DND-41 (cell line): ENCODE measurements around the gene IGSF22.

Experiments used
- ATAC-seq: fragments of 200-7000 bp; cut with Tn5 transposase; 3 replicates; pipeline ENCODE4 v1.9.1; 2021; ENCODE audit warnings: low read depth; ENCODE audit not compliant: insufficient read depth
- DNase-seq: peaks from one replicate; pipeline ENCODE4 v3.0.0-alpha.2; 2020
- H2AFZ ChIP-seq: 2 replicates; pipeline ENCODE4 v1.6.0; 2012; ENCODE audit warnings: low read depth, low read length
- H3K27ac ChIP-seq: 2 replicates; pipeline ENCODE4 v1.5.1; 2012; ENCODE audit warnings: low read length, inconsistent platforms
- H3K27me3 ChIP-seq: fragments of 200-600 bp; sonication (generic); 2 replicates; pipeline ENCODE4 v1.6.0; 2012; ENCODE audit warnings: low read length, mild to moderate bottlenecking, inconsistent platforms; ENCODE audit not compliant: insufficient read depth, poor library complexity
- H3K36me3 ChIP-seq: 2 replicates; pipeline ENCODE4 v1.5.1; 2012; ENCODE audit warnings: low read length, inconsistent platforms; ENCODE audit not compliant: insufficient read depth
- H3K4me1 ChIP-seq: 2 replicates; pipeline ENCODE4 v1.5.1; 2012; ENCODE audit warnings: mild to moderate bottlenecking, low read length; ENCODE audit not compliant: insufficient read depth
- H3K4me2 ChIP-seq: 2 replicates; pipeline ENCODE4 v1.6.0; 2012; ENCODE audit warnings: mild to moderate bottlenecking, moderate library complexity, low read length, inconsistent platforms; ENCODE audit not compliant: insufficient read depth
- H3K4me3 ChIP-seq, 2 experiments: fragments of 200-600 bp in 1 of 2; shearing (Covaris generic) in 1 of 2; 2 replicates each; pipeline ENCODE4 v1.5.1; 2012 to 2016; ENCODE audit warnings: inconsistent platforms in 2 of 2, low read length in 2 of 2, mild to moderate bottlenecking in 2 of 2, low read depth in 1 of 2, moderate library complexity in 1 of 2
- H3K79me2 ChIP-seq: 2 replicates; pipeline ENCODE4 v1.6.0; 2012; ENCODE audit warnings: low read length, inconsistent platforms; ENCODE audit not compliant: insufficient read depth
- H3K9ac ChIP-seq: 2 replicates; pipeline ENCODE4 v1.6.0; 2012; ENCODE audit warnings: low read depth, mild to moderate bottlenecking, inconsistent platforms, low read length, moderate library complexity
- H3K9me3 ChIP-seq: 2 replicates; pipeline ENCODE4 v1.5.1; 2012; ENCODE audit warnings: low read length, moderate library complexity, mild to moderate bottlenecking, inconsistent platforms; ENCODE audit not compliant: insufficient read depth, severe bottlenecking
- H4K20me1 ChIP-seq: 2 replicates; pipeline ENCODE4 v1.6.0; 2012; ENCODE audit warnings: low read length; ENCODE audit not compliant: insufficient read depth
- CTCF ChIP-seq: IDR thresholded peaks from 2 replicates; pipeline ENCODE4 v1.5.1; 2012; ENCODE audit warnings: borderline replicate concordance, low read length, moderate library complexity, mild to moderate bottlenecking; ENCODE audit not compliant: poor library complexity, severe bottlenecking; ENCODE audit errors: extremely low read depth
- EZH2 ChIP-seq: IDR thresholded peaks from 3 replicates; pipeline ENCODE4 v1.6.1; 2012; ENCODE audit warnings: borderline replicate concordance, low read depth, mild to moderate bottlenecking, moderate library complexity, low read length, inconsistent platforms; ENCODE audit not compliant: severe bottlenecking

Gene IGSF22

GRCh38 chr11:18726040-18726439 is at the start of gene IGSF22:
Gene IGSF22, minus strand, starts transcription at chr11:18726188. Its CDS starts 1,952 bp downstream, at chr11:18724236.
- Histone ChIP-seq H3K4me3 (no peak within 1 kb of the TSS), H3K9ac (no peak within 1 kb of the TSS), H4K20me1 (no peaks in the 10 kb centered on the region), H3K36me3 (no peaks in the 10 kb centered on the region), H3K27me3 (peaks cover 8% of the 10 kb centered on the region), H3K4me2 (no peak within 1 kb of the TSS), H3K79me2 (no peaks in the 10 kb centered on the region), H2AFZ (no peak within 1 kb of the TSS), H3K9me3 (no peaks in the 10 kb centered on the region), H3K27ac (no peak within 1 kb of the TSS), H3K4me1 (peaks cover 6% of the 10 kb centered on the region)
- ATAC-seq = no peak
- TF ChIP-seq EZH2 (no peak), CTCF (no peak)
- DNase-seq = no peak

GRCh38 chr11:18774801-18775200 is 48.8 kb upstream of the IGSF22 start:
- ATAC-seq (no peak), DNase-seq (no peak)
- Histone ChIP-seq H3K27me3 (no peaks in the 10 kb centered on the region), H3K4me3 (no peak overlapping the region), H3K36me3 (no peaks in the 10 kb centered on the region), H3K9me3 (no peaks in the 10 kb centered on the region), H3K27ac (no peak overlapping the region), H3K9ac (no peak overlapping the region), H3K4me1 (no peaks in the 10 kb centered on the region), H4K20me1 (peaks cover 5% of the 10 kb centered on the region; the same call in 1 of the 2 replicates), H3K79me2 (no peaks in the 10 kb centered on the region), H3K4me2 (no peak overlapping the region), H2AFZ (no peak overlapping the region)
- TF ChIP-seq CTCF (no peak), EZH2 (no peak)

- H2AFZ ChIP-seq = no peak overlapping the region
- TF ChIP-seq CTCF = no peak
- no peaks in the 10 kb centered on the region for H3K36me3 ChIP-seq
- ATAC-seq (no peak), DNase-seq (no peak)
- H4K20me1 ChIP-seq = peaks cover 5% of the 10 kb centered on the region; the same call in 1 of the 2 replicates
- H3K4me1 ChIP-seq = no peaks in the 10 kb centered on the region
- no peaks in the 10 kb centered on the region for H3K9me3 ChIP-seq
- no peak overlapping the region for H3K4me3 ChIP-seq
- H3K9ac ChIP-seq = no peak overlapping the region
- H3K79me2 ChIP-seq = no peaks in the 10 kb centered on the region
- no peaks in the 10 kb centered on the region for H3K27me3 ChIP-seq
- no peak overlapping the region for H3K4me2 ChIP-seq
- no peak overlapping the region for H3K27ac ChIP-seq
Measured at GRCh38 chr11:18773681-18774080, 47.7 kb upstream of the IGSF22 start.

GRCh38 chr11:18773104-18773503 is 47.1 kb upstream of the IGSF22 start:
- Histone ChIP-seq H3K27ac (no peak overlapping the region), H3K4me2 (no peak overlapping the region), H3K4me3 (no peak overlapping the region), H3K79me2 (no peaks in the 10 kb centered on the region), H3K9ac (no peak overlapping the region), H2AFZ (no peak overlapping the region), H3K36me3 (no peaks in the 10 kb centered on the region), H3K27me3 (no peaks in the 10 kb centered on the region), H3K9me3 (no peaks in the 10 kb centered on the region), H4K20me1 (peaks cover 5% of the 10 kb centered on the region; the same call in 1 of the 2 replicates), H3K4me1 (no peaks in the 10 kb centered on the region)
- ATAC-seq = no peak
- no peak for DNase-seq
- no peak for TF ChIP-seq CTCF
- no peak for TF ChIP-seq EZH2
